Dermis blood vessel endothelial cell (primary cell): Measurements from ENCODE around the gene ZFYVE9. TPM values are rescaled to one million over a fixed set of nuclear protein-coding genes. Genes with fewer than 3 reads are reported as not detected.
"Not testable (repeated sequence)": the region's sequence is repeated elsewhere in the genome, so short reads cannot be mapped to it uniquely, and the experiment has no call there.

Experiments
- DNase-seq: peaks from one replicate; pipeline ENCODE4 v3.0.0; 2010
- total RNA-seq: library from RNA; depleted of rRNA; stranded (reverse); fragments of >200 nt; gene quantifications from 2 replicates; pipeline ENCODE4 v1.2.3, GENCODE V29; 2014

ZFYVE9 gene
- total RNA-seq, 1 donor from 2014 or later, result 49.4 TPM

DNA sequence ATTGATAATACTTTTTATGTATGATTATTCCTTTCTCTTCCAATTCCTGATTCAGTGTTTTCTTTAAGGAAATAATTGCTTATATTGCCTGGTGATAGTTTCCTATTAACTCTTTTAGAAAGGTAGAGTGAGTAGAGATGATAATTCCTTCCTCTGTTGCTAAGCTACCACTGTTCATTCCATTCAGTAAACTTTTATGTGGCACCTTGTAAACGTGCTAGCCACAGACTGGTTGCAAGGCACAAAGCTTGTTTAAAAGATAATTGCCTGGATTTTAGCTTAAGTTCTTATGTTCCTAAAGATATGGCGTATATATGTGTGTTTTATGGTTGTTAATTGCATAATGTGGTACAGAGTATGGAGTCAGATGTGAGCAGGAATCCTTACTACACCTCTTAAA is 3.2 kb downstream of the ZFYVE9 start:
- no peak for DNase-seq

GRCh38 chr1:52150445-52150844 is 8.6 kb downstream of the ZFYVE9 start:
- not testable (repeated sequence) for DNase-seq

GRCh38 chr1:52150946-52151345 is 9.1 kb downstream of the ZFYVE9 start:
- no peak for DNase-seq

- DNase-seq, result no peak
Measured at GRCh38 chr1:52152572-52152971, 10.7 kb downstream of the ZFYVE9 start.

GRCh38 chr1:52153010-52153409 is 11.1 kb downstream of the ZFYVE9 start:
- no peak for DNase-seq

GRCh38 chr1:52153898-52154297 is 12.0 kb downstream of the ZFYVE9 start:
- no peak for DNase-seq

GRCh38 chr1:52156460-52156859 is 14.6 kb downstream of the ZFYVE9 start:
- DNase-seq, result no peak

DNA sequence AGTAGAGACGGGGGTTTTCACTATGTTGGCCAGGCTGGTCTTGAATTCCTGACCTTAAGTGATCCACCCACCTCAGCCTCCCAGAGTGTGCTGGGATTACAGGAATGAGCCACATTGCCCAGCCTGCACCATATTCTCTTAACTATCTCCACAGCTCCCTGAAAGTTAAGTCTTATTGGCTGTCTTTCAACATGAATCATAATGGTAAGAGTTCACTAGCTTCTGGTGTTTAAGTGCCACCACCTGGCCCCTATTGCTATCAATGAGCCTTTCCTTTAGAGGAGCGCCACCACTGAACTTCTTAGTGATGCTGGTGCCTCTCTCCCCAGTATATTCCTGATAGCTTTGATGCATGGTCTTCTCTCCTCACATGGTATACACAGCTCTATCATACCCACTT is 15.7 kb downstream of the ZFYVE9 start:
- no peak for DNase-seq

DNA sequence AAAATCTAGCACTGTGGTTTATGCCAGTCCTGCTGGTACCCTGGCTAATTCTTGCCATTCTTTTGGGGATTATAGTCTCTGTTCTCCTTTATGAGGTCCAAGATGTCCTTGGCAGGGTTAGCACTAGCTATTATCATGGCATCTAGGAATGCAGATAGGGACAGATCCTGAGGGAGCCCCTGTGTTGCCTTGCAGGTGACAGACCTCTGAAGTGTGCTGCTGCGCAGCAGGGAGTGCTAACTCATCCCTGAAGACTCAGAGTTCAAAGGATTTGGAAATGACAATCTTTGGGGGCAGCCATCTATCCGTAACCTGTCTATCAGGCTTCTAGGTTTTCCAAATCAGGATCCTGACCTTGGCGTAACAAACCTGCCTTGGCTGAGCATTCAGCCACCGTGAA is 16.3 kb downstream of the ZFYVE9 start:
- no peak for DNase-seq

DNA sequence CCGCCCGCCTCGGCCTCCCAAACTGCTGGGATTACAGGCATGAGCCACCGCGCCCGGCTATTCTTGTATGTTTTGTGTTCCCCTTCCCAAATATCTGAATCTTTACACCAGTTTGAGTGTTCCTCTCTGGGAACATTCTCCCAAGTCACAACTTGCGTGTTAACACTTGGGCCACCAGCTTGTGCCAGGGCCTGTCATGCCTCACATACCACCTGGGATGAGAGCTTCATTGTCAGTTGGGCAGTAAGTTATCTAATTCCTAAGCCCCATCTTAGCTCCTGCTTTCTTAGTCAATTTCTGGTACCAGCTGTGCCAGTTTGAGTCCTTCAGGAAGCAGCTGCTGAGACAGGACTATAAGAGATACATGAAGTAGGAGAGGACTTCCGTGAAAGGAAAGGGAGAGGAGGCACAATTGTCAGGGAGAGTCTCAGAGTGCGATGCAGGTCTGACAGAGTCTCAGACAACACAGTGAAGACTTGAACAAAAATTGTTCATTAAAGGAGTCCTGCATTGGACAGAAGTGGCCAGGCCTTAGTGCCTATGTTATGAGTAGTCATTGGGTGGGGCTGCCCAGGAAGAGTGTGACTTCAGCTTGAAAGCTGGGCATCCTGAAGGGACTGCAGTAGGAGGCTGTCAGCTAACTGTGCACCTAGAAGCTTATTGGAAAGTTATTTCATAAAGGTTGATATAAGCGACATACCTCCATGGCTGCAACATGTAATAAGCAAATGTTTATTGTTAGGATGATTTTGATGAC is 17.3 kb downstream of the ZFYVE9 start:
- DNase-seq, result peak; percentile 8

DNA sequence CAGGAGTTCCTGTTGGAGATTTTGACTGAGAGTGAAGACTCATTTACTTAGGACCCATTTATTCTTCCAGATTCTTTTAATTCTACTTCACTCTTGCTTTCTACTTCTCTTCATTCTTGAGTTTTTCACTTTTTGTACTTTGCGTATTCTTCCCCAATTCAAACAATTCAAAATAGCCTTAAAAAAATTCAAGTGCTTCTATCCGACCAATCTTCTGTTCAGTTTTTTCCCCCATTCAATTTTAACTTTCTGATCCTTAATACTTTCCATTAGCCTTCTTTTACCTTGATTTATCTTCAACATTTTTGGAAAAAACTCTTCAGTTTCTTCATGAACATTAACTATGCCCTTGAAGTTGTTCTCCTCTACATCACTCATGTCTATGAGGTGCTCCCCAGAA is 21.1 kb downstream of the ZFYVE9 start:
- DNase-seq, result no peak

- DNase-seq, result peak; percentile 28
Measured at GRCh38 chr1:52164604-52165003, 22.7 kb downstream of the ZFYVE9 start.

- no peak for DNase-seq
Measured at GRCh38 chr1:52166996-52167753, 25.3 kb downstream of the ZFYVE9 start.

DNA sequence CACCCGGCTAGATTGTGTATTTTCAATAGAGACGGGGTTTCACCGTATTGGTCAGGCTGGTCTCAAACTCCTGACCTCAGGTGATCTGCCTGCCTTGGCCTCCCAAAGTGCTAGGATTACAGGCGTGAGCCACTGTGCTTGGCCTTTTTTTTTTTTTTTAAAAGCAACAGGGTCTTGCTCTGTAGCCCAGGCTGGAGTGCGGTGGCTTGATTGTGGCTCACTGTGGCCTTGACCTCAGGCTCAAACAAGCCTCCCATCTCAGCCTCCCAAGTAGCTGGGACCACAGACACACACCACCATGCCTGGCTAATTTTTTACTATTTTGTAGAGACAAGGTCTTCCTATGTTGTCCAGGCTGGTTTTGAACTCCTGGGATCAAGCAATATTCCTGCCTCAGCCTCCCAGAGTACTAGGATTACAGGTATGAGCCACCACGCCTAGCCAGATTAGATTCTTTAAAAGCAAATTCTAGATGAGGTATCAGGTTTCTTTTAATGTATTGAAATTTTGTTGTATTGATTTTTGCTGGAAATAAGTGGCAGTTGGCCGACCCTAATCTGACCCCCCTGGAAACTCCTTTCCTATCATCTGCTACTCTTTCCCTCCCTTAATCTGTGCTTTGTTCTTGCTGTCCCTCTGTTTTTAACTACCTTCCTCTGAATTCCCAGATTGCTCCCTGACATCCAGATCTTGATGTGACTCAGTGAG is 26.6 kb downstream of the ZFYVE9 start:
- DNase-seq, result no peak

DNA sequence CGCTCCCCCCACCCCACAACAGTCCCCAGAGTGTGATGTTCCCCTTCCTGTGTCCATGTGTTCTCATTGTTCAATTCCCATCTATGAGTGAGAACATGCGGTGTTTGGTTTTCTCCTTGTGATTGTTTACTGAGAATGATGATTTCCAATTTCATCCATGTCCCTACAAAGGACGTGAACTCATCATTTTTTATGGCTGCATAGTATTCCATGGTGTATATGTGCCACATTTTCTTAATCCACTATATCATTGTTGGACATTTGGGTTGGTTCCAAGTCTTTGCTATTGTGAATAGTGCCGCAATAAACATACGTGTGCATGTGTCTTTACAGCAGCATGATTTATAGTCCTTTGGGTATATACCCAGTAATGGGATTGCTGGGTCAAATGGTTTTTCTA is 29.3 kb downstream of the ZFYVE9 start:
- DNase-seq, result not testable (repeated sequence)

- DNase-seq, result no peak
Measured at GRCh38 chr1:52179073-52179472, 37.2 kb downstream of the ZFYVE9 start.

DNA sequence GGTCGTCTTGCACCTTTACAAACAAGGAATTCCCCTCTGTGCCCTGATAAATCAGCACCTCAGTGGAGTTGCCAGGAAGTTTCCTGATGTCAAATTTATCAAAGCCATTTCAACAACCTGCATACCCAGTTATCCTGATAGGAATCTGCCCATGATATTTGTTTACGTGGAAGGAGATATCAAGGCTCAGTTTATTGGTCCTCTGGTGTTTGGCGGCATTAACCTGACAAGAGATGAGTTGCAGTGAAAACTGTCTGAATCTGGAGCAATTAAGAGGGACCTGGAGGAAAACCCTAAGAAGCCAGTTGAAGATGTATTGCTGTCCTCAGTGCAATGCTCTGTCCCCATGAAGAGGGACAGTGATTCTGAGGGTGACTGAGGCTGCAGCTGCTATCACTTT is 38.3 kb downstream of the ZFYVE9 start:
- no peak for DNase-seq

DNA sequence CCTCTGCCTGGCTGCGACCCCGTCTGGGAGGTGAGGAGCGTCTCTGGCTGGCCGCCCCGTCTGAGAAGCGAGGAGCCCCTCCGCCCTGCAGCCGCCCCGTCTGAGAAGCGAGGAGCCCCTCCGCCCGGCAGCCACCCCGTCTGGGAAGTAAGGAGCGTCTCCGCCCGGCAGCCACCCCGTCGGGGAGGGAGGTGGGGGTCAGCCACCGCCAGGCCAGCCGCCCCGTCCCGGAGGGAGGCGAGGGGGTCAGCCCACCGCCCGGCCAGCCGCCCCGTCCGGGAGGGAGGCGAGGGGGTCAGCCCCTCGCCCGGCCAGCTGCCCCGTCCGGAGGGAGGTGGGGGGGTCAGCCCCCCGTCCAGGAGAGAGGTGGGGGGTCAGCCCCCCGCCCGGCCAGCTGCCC is 39.9 kb downstream of the ZFYVE9 start:
- DNase-seq, result not testable (repeated sequence)

GRCh38 chr1:52182328-52182727 is 40.4 kb downstream of the ZFYVE9 start:
- not testable (repeated sequence) for DNase-seq

DNA sequence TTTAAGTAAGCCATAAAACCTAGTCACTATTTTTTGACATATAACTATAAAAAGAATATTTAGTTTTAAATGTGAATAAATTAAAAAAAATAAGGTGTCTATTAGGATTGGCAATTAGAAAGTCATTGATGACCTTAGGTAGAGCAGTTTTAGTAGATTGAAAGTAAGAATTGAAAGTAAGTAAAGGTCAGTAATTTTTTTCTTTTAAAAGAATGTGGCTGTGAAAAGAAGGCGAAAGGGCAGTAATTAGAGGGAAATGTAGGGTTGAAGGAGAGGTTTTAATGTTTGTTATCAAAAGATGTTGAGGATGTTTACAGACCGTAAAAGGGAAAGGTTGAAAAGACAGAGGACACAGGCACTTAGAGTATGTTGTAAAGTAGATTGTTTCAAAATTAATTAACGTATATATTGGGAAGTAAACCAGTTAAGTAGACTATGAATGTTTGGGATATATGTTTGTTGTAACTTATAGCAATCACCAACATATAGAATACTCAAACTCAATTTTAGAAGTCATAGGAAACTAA is 41.0 kb downstream of the ZFYVE9 start:
- DNase-seq, result no peak

DNA sequence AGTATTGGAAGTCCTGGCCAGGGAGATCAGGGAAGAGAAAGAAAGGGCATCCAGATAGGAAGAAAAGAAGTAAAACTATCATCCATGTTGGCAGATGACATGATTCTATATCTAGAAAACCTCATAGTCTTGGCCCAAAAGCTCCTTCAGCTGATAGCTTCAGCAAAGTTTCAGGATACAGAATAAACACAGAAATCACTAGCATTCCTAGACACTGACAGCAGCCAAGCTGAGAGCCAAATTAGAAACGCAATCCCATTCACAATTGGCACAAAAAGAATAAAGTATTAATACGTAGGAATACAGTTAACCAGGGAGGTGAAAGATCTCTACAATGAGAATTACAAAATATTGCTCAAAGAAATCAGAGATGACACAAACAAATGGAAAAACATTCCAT is 44.6 kb downstream of the ZFYVE9 start:
- DNase-seq, result no peak

- DNase-seq, result no peak
Measured at GRCh38 chr1:52189898-52190480, 48.1 kb downstream of the ZFYVE9 start.
